CMK (cell line): Measurements from ENCODE around the gene ADAMTS2.
"Not testable (repeated sequence)": the region's sequence is repeated elsewhere in the genome, so short reads cannot be mapped to it uniquely, and the experiment has no call there.

ENCODE experiments used
- DNase-seq: peaks from one replicate; pipeline ENCODE4 v3.0.0-alpha.2; 2010; ENCODE audit warnings: low read depth

The ADAMTS2 gene

DNA sequence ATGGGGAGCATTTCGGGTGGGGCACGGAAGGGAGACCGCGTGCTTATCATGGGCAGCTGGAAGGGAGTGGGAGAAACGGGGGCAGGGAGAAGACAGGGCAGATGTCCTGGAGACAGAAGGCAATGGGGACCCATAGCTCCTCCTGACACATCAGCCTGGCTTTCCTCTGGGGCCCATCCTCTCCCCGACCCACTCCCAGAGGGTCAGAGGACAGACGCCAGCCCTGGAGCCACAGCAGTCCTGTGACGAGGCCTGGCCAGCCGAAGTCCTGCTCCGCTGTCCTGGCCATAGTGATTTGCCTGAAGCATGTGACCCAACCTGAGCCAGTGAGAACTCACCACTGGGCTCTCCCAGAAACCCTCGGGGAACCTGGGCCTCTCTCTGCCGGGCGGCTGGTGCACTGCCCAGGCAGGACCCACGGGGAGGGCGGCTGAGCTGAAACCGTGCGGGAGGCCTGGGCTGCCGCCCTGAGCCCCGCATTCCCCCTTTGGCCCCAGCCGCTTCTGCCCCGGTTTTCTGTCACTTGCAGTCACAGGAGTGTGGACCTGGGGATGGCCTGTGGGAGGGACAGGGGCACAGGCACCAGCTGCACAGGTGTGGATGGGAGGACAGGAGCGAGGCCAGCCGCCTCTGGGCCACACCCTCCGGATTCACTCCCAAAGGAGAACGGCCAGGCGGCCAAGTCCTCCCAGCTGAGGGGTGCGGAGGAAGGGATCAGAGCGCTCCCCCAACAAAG is 19.8 kb downstream of the ADAMTS2 start:
- DNase-seq = no peak

DNA sequence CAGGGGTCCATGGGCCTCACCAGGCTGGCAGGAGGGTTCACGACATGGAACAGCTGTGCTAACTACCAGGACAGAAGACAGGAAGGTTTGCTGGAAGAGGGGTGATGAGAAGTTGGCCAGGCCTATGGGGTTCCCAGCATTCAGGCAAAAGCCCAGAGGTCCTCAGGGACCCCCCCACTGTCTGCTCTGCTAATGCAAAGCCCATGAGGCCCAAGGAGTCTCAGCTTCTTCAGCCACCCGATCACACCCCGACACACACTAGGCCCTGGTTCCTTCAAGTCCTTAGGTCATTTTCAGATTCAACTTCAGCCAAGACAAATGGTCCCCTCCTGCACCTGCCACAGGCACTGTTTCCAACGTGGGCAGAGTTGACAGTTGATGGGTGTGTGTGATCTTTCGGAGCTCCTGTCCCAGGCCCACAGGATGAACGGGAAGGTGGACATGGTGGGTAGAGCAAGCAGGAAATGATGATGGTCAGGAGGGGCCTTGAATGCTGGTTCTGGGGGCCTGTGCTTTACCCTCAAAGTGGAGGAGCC is 20.4 kb downstream of the ADAMTS2 start:
- DNase-seq = no peak

DNA sequence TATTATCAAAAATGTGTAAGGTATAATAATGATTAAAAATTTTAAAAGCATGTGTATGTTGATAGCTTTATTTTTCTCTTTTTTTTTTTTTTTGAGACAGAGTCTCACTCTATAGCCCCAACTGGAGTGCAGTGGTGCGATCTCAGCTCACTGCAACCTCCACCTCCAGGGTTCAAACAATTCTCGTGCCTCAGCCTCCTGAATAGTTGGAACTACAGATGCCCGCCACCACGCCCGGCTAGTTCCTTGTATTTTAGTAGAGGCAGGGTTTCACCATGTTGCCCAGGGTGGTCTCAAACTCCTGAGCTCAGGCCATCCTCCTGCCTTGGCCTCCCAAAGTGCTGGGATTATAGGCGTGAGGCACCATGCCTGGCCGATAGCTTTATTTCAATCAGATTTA is 20.9 kb downstream of the ADAMTS2 start:
- DNase-seq = not testable (repeated sequence)

DNA sequence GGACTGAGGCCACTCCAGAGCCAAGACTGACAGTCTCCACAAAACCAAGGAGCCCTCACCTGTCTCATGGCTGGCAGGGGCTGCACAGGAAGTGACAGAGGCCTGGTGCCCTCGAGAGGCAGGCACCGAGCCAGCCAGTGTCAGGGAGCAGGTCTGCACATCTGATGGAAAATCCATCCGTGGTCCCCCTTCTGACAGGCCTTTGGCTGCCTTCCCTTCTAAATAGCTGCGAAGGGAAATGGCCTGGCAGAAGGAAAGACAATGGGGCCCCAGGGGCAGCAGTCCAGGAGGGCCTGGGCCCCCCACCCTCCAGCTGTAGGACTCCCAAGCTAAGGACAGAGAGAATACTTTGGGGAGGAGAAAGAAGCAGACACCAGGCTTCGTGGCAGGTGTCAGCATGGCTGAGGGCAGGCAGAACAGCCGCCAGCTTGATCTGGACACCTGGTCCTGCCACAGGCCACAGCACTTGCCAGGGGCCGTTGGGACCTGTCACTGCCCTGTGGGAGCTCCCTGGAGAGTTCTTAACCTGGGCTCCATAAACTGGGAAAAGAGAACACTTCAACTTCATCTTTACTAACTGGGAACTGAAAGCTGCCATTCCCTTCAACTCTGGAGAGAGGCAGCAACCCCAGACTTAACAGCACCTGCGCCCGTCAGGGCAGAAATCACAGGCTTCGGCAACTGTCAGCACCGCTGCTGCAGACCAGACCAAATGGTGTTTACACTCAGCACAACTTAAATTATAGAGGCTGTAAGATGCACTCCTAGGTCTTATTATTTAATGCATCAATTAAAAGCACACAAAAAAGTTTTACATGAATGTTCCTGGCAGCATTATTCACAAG is 22.0 kb downstream of the ADAMTS2 start:
- DNase-seq = no peak

DNA sequence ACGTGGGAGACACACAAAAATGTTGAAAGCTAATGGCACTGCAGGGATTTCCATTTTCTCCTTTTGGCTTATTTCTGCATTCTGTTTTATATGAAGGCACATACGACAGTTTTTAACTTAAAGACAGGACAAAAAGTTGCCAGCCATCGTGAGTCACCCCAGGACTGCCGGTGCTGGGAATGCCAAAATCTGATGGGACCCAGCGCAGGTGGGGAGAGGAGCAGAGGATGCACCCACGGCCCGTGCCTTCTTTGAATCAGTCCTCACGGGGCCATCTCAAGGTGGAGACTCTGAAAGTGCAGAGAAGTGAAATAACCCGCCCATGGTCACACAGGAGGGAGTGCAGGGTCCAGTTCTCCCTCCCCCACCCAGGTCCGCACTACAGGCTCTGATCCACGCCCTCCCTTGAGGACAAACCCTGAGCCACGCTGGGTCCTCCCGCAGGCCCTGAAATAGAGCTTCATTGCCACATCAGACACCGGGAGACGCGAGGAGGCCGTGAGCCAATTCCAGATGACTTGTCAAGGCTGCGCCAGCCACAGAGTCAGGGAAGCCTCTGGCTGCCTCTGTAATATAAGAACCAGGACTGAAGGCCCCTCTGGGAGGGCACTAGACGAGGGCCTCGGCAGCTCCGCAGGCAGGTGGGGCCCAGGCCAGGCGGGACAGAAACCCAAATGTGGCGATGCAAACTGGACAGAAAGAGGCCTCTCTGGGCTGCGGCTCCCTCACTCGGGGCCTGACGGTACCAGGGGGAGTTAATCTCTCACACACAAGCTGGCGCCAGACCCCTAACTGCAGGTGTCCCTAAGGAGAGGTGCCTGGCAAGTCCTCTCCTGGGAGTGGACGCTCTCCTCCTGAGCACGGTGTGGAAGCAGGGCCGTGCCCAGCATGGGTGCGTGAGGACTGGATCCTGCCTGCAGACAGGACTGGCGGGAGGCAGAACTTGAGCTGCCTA is 22.9 kb downstream of the ADAMTS2 start:
- no peak for DNase-seq

DNA sequence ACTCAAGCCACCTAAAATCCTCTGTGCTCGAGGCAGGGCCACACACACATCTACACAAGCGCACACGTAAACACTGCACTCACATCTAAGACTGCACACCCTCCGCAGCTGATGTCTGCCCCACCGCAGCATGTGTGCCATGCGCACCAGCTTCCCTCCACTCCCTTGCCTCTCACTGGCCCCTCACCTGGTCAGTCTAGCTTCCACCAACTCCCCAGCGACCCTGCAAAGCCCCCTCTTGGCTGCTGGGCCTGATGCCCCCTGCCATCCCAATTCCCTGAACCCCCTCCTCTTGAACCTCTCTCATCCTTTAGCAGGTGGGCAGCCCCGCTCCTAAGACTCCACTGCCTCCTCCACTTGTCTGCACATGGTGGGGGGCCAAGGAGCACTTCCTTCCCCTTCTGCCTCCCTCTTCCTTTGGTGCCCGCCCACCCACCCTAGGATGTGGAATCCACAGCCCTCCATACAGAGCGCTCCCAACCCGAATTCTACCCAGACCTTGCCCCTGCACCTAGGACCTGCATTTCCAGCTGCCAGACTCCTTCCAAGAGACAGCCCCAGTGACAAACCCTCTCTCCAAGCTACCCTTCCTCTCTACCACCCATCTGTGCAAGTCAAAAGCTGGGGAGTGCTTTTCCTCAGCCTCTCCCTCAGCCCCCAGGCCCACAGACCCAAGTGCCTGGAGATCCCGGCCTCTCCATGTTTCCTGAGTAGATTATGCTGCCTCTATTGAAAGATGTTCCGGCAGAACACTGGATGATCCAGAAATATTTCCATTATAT is 23.9 kb downstream of the ADAMTS2 start:
- no peak for DNase-seq

DNA sequence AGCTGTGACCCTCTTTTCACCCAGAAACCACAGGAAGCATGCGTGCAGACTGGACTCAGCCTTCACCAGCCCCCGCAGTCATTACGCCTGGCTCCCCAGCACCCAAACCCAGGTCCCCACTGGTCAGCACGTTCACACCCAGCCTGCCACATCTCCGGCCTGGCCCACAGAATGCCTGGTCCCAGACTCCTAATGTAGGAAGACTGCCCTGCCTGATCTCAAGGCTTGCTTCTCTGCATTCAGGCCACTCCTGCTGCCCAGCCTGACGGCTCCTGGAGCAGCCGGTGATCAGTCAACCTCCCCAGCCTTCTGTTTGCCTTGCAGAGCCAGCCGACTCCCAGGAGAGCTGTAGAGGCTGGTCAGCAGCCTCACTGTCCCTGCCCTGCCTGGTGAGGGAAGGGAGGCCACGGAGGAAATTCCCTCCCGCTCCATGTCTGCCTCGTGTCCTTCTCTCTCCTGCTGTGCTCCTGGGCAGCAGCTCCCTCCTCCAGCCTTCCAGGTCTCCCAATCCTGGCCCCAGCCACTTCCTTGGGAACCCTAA is 25.4 kb downstream of the ADAMTS2 start:
- DNase-seq = no peak

DNA sequence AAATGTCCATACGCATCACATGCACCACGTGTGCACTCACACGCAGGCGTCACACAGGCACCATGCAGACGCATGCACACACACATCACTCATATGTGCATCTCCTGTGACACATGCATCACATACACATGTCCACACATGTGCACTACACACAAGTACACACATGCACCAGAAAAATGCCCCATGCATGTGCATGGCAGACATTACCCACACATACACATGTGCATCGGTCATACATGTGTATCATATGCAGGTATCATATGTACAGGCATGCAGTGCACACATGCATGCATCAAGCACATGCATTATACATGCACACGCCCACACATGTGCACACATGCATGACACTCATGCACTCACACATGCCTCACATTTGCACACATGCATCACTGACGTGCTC is 26.1 kb downstream of the ADAMTS2 start:
- no peak for DNase-seq

DNA sequence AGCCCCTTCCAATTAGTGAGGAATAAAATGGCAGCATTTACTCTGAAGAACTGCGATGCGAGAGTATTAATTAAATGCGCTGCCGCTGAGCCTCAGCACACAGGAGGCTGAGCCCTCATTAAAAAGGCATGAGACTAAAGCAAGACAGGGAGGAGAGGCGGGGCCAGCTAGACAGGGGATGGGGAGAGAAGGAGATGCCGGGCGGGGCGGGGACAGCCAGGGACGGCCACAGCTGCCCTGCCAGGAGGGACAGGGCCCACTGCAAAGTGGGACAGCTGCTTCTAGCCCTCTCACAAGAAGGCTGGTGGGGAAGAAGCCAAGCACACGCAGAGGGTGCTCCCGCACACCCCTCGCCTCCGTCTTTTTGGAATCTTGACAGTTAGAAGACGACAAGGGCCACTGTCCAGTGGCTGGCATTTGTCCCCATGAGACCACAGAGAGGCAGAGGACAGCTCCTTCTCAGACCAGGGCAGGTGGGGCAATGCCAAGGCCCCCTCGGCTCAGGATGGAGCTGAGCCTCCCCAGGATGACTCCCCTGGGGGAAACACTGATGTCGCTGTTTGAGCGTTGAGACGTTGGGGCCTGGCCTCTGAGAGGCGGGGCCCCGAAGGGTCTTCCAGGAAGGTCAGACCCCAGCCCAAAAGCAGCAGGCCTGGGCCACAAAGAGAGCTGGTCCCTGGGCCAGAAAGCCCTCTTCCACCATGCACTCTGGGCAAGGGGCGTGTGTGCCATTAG is 26.9 kb downstream of the ADAMTS2 start:
- DNase-seq = no peak

DNA sequence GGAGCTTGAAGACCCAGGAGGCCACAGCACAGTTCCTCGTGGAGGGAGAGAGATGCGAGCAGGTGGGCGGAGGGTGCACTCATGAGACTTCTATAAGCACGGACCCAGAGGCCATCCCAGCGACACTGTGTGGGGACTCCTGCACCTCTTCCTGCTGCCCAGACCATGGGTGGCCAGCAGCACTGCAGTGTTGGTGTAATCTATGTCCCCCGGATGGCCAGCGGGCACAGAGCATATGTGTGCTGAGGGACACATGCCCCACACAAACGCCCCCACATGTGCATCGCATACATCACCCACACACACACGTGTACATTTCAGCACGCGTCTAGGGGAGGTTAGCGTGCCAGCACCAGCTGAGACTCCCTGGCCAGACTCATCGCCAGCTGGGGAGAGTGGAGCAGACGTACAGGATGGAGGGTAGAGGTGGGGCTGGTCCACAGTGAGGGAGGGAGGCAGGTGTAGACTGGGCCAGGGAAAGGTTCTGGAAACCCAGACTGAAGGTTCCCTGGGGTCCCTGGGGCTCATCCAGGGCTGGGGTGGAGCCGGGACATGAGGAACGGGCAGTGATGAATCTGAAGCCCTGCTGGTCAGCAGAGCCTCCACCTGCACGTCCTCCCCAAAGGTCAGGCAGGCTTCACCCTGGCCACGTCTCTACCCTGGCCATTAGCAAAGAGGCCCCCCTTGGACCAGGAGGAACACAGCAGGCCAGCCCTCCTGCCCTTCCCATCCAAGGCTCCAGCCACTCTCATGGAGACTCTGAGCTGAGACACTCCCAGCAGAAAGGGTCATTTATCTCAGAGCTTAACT is 27.6 kb downstream of the ADAMTS2 start:
- DNase-seq = no peak

DNA sequence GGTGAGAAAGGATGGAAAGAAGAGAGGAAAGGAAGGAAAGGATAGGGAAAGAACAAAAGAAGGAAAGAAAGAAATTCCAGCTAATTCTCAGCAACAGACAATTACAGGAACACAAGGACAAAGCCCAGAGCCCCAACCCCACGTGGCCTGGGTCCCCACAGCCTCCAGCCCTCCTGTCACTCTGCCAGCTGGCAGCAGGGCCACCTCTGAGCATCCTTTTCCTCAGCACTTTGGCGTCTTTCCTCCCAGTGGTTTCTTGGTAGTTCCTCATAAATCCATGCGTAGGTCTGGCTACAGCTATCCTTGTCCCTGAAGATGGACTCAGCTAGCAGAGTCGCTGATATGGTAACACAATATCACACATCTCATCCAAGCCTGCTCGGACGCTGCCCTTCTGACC is 28.3 kb downstream of the ADAMTS2 start:
- DNase-seq = no peak

DNA sequence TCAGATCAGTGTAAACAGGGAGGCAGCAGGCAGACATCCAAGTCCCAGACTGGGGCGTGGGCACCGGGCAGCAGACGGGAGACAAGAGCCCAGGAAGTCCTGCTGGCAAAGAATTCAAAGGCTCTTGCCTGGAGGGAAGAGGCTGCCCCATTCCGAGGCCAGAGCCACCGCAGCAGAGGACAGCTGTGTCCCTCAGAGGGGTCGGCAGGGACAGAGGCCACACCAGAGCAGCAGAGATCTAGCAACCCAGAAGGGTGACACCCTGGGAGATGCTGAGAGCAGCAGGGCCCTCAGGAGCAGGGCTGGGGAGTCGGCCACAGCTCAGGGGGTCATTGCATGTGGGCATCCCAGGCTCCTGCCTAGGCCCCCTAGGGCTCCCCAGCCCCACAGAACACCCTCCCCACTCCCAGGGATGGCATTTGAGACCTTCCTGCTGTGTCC is 29.1 kb downstream of the ADAMTS2 start:
- no peak for DNase-seq

DNA sequence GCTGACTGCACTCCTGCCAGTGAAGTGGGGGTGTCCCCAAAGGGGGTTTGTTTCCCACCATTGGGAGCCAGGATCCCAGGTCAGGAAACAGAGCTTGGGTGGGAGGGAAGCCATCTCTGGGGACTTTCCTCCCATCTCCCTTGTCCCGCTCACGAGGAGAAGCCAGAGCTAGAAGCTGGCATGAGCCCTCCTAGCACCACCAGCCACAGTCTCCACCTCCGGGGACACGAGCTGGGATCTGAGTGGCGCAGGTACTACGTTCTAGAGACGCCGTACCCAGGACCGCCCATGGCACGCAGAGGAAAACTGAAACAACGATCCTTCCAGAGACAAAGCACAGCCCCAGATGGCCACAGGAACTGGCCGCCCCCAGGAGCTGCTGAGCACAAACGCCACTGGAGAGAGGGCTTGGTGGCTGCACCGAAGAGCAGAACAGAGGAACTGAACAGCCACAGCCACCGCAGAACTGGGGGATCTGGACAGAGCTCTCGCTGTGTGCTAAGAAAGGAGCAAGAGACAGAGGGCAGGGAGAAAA is 29.8 kb downstream of the ADAMTS2 start:
- DNase-seq = no peak

DNA sequence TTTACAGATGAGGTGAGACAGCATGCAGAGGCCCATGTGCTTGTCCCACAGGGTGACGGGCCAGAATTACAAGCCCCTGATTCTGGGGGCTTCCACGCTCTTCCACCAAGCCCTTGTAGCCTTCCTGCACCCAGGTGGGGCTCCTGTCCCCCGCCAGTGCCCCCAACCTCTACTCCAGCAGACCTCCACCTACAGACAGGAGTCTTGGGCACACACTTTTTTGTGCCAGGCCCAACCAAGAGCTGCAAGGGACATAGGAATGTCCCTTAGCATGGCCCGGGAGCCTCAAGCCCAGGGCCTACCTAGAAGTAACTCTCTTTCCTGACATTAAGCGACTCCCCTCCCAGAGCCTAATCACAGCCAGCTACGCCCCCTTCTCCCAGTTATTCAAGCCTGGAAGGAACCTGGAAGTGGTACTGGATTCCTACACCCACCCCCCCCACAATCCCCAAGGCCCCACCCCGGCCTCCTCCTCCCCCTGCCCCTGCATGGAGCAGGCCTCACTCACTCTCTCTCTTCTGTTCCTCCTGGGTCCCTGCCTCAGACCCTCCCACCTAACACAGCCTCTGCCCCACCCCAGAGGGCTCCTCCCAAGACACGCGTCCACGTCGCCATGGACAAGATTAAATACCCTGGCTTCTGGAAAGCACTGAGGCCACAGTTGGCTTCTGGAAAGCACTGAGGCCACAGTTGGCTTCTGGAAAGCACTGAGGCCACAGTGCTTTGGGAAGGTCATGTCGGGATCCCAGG is 30.5 kb downstream of the ADAMTS2 start:
- no peak for DNase-seq

DNA sequence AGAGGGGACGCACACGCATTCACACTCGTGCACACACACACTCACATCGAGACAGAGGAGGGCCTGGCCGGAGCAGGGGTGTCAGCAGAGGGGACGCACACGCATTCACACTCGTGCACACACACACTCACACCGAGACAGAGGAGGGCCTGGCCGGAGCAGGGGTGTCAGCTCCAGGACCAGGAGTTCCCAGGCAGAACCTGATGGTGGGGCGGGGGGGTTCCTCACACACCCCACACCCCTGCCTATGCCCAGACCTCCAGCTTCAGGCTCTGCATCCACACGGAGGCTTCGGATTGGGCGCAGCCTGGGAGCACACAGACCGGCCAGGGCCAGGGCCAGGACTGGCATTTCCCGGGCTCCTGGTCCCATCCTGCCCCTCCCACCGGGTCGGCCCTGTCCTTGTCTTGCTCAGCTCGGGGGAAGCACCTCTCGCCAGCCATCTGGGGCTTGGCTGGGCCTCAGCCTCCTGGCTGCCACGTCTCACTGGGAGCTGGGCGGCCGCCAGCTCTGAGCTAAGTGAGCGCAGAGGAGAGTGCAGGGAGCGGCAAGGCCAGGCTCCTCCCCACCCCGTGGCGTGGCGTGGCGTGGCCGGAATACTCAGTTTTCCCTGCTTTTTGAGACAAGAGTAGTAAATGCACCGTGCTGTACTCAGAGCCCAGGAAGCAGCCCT is 31.3 kb downstream of the ADAMTS2 start:
- no peak for DNase-seq

DNA sequence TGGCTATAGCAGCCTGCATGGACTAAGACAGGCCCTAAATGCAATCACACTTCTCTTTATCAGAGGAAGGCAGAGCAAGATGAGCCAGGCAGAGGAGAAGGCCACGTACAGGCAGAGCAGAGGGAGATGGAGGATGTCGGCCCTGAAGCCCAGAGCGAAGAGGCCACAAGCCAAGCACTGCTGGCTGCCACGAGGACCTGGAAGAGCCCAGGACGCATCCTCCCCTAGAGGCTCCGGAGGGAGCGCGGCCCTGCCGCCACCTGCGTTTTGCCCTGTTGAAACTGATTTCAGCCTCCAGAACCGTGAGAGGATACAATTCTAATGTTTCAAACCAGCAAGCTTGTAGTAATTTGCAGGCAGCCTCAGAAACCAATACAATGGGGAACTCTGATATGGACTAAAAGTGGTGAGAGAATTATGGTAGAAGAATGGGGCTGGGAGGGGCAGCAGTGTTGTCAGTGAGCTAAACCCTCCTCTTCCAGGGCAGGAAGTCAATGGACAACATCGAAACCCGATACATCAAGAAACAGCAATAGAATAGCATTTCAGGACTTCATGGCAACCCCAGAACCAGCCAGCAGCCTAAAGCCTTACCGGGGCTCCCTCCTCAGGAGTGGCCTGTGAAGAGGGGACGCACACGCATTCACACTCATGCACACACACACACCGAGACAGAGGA is 32.6 kb downstream of the ADAMTS2 start:
- DNase-seq = no peak

DNA sequence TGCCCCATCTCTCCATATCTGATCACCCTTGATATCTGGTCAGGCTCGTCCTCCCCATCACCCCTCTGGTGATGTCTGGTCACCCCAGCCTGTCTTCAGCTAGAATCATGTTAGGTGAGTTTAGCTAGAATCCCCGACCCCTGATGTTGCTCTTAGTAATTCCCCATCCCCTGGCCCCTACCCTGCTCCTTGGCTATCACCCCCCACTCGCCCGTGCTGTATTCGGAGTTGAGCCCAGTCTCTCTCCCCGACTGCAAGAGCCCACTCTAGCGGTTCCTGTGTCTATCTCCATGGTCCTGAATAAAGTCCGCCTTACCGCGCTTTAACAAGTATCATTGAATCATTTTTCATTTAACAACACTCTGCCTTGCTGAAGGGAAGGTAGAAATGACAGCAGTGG is 33.7 kb downstream of the ADAMTS2 start:
- DNase-seq = no peak
